K562 (cell line): ENCODE results near the gene NONO. TPM values are rescaled to one million over a fixed set of nuclear protein-coding genes. Genes with fewer than 3 reads are reported as not detected.

Experiments
- CHD1 ChIP-seq: fragments of 200-600 bp; sonication (generic); IDR thresholded peaks from one replicate; pipeline ENCODE4 v1.6.1; 2012; ENCODE audit warnings: mild to moderate bottlenecking, moderate library complexity, low read length, inconsistent platforms
- GTF2B ChIP-seq: IDR thresholded peaks from 2 replicates; pipeline ENCODE4 v1.6.1; 2011; ENCODE audit not compliant: insufficient read length; ENCODE audit errors: extremely low read depth
- HNRNPL ChIP-seq: fragments of 200-400 bp; formaldehyde crosslinking; IDR thresholded peaks from 2 replicates; pipeline ENCODE4 v1.6.1; 2017; ENCODE audit warnings: low read depth, mild to moderate bottlenecking, low read length
- MAFG ChIP-seq: fragments of 450-650 bp; conservative IDR thresholded peaks from 2 replicates; pipeline ENCODE4 v1.6.1; 2016; ENCODE audit warnings: missing genetic modification characterization, missing compliant biosample characterization
- PRDM10 ChIP-seq: fragments of 450-650 bp; IDR thresholded peaks from 2 replicates; pipeline ENCODE4 v1.6.1; 2018; ENCODE audit not compliant: partially characterized antibody
- SNRNP70 ChIP-seq: fragments of 200-400 bp; formaldehyde crosslinking; optimal IDR thresholded peaks from 2 replicates; pipeline ENCODE3; 2017; ENCODE audit warnings: low read depth, low read length
- SRSF3 ChIP-seq: fragments of 200-400 bp; formaldehyde crosslinking; IDR thresholded peaks from 2 replicates; pipeline ENCODE4 v1.6.1; 2016; ENCODE audit warnings: mild to moderate bottlenecking, low read length, moderate library complexity; ENCODE audit not compliant: insufficient read depth
- ZNF140 ChIP-seq: fragments of 250-450 bp; sonication (Bioruptor Pico); IDR thresholded peaks from 2 replicates; pipeline ENCODE4 v1.8.0; 2021; ENCODE audit warnings: moderate library complexity, mild to moderate bottlenecking, inconsistent platforms
- ZNF407 ChIP-seq: fragments of 450-650 bp; IDR thresholded peaks from 2 replicates; pipeline ENCODE4 v1.6.1; 2016; ENCODE audit warnings: low read depth
- polyA plus RNA-seq, 8 experiments: library from polyadenylated mRNA; depleted of rRNA in 4 of 8; stranded (reverse) in 5 of 8; unstranded in 3 of 8; fragments of >200 nt; fragmentation: Nextera tagmentation in 2 of 8; fragmentation: Illumina TruSeq in 1 of 8; extraction: Ambion mirVana in 2 of 8; extraction: Trizol in 1 of 8; gene quantifications; 2 replicates each; pipeline versions ENCODE4 v1.2.1 to v1.2.3, GENCODE V29; 2011 to 2014; ENCODE audit warnings: inconsistent platforms in 1 of 8, missing spikeins in 1 of 8
- total RNA-seq, 7 experiments: library from RNA; depleted of rRNA in 6 of 7; stranded (reverse); fragments of >200 nt in 6 of 7; fragmentation: Illumina TruSeq in 2 of 7; extraction: Trizol in 2 of 7; gene quantifications; 2 replicates each; pipeline versions ENCODE4 v1.2.1 to v1.2.3, GENCODE V29; 2011 to 2021; ENCODE audit warnings: low replicate concordance in 1 of 7

NONO gene
- total and polyA plus RNA-seq, 9 of the 15 experiments (the other 6 are each of a cell fraction or from before 2014, with no cell fraction given) = 333 to 651 (median 451) TPM

- TF ChIP-seq ZNF407 (no peak), PRDM10 (no peak), SNRNP70 (no peak), GTF2B (no peak), MAFG (tag) (no peak), HNRNPL (no peak), CHD1 (no peak), ZNF140 (CRISPR knock-in tag) (no peak), SRSF3 (no peak)
- TF ChIP-seq, all 486 proteins: peak for 0
Measured at GRCh38 chrX:71320126-71320525, 36.7 kb downstream of the NONO start (continued).
